K562 treated with DMSO at 1 percent for 48 hours (cell line): ENCODE data around the gene EDC3. TPM values are rescaled to one million over a fixed set of nuclear protein-coding genes. Genes with fewer than 3 reads are reported as not detected.

Experiments used
- total RNA-seq: library from RNA; unstranded; fragments of 300-600 nt; gene quantifications from 2 replicates; pipeline ENCODE4 v1.2.3, GENCODE V29; 2022; ENCODE audit warnings: low replicate concordance; ENCODE audit errors: extremely low read depth

Gene EDC3, protein sequence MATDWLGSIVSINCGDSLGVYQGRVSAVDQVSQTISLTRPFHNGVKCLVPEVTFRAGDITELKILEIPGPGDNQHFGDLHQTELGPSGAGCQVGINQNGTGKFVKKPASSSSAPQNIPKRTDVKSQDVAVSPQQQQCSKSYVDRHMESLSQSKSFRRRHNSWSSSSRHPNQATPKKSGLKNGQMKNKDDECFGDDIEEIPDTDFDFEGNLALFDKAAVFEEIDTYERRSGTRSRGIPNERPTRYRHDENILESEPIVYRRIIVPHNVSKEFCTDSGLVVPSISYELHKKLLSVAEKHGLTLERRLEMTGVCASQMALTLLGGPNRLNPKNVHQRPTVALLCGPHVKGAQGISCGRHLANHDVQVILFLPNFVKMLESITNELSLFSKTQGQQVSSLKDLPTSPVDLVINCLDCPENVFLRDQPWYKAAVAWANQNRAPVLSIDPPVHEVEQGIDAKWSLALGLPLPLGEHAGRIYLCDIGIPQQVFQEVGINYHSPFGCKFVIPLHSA
- not detected in 2 replicates for total RNA-seq

DNA sequence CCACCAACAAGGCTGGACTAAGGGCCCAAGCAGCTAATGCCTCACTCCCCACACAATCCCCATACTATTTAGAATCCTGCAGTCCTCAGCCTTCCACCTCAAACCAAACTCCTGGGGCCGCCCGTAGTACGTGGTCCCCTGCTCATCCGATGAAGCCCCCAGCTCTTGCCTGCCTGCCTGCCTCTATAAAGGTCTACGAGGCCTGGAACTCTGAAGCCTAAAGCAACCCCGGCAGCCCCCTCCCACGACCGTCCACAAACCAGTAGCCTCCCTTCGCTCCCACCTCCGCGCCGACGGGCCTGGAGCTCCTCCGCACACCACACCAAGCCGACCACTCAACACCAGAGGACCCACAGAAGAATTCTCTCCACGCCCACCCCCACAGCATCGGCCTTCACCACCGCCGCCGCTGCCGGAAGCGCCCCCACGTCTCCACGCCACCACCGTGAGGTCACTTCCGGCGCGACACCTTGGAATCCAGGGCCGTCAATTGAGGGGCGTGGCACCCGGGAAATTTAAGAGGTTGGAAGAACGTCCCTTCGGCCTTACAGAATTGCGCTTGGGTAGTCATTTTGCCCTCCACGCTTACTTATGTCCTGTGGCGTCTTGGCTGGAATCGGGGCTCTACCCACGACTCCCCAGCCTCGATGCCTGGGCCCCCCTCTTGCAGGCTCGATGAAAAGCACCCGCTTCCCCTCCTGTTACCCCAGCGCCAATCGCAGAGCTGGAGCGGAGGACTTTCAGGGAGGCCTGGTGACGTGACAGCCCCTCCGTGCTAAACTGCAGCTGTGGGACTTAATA, at the start of gene EDC3:
Gene EDC3, minus strand, starts transcription at position 428 of the 801 bp plus-strand sequence. CDS start 20,900 bp downstream, outside the sequence.

GRCh38 chr15:74725225-74725774, 29.5 kb upstream of the EDC3 start, which contains the start of gene CYP1A1:
Gene CYP1A1, minus strand, starts transcription at chr15:74725528. Its CDS starts 2,431 bp downstream, at chr15:74723097.

GRCh38 chr15:74615508-74616365, 80.1 kb downstream of the EDC3 start, which contains the start of gene CLK3:
Gene CLK3, plus strand, starts transcription at chr15:74615836. Its CDS starts 3,361 bp downstream, at chr15:74619197.

Other genes starting within 250 kb of the EDC3 start
- not detected in 2 replicates for gene UBL7, start 234.9 kb downstream of the EDC3 start, total RNA-seq
- not detected in 2 replicates for gene ARID3B, start 154.8 kb downstream of the EDC3 start, total RNA-seq
- not detected in 2 replicates for gene CLK3, start 80.2 kb downstream of the EDC3 start, total RNA-seq
- not detected in 2 replicates for gene CYP1A1, start 29.5 kb upstream of the EDC3 start, total RNA-seq
- not detected in 2 replicates for gene CYP1A2, start 52.8 kb upstream of the EDC3 start, total RNA-seq
- not detected in 2 replicates for gene CSK, start 86.1 kb upstream of the EDC3 start, total RNA-seq
- not detected in 2 replicates for gene LMAN1L, start 116.8 kb upstream of the EDC3 start, total RNA-seq
- not detected in 2 replicates for gene CPLX3, start 130.6 kb upstream of the EDC3 start, total RNA-seq
- not detected in 2 replicates for gene ULK3, start 147.1 kb upstream of the EDC3 start, total RNA-seq
- gene SCAMP2, start 177.3 kb upstream of the EDC3 start, total RNA-seq: not detected in 2 replicates
- gene MPI, start 194.0 kb upstream of the EDC3 start, total RNA-seq: not detected in 2 replicates
- gene FAM219B, start 210.8 kb upstream of the EDC3 start, total RNA-seq: not detected in 2 replicates
- not detected in 2 replicates for gene COX5A, start 242.0 kb upstream of the EDC3 start, total RNA-seq